GM19025 (cell line): ENCODE measurements around the gene PPP3CA.

Source experiments
- ATAC-seq: cut with Tn5 transposase; IDR thresholded peaks from one replicate; pipeline ENCODE4 v1.9.1; 2021; ENCODE audit warnings: mild to moderate bottlenecking, low read depth, moderate library complexity; ENCODE audit not compliant: unreplicated experiment

PPP3CA gene

GRCh38 chr4:101218894-101219293 is 128.4 kb downstream of the PPP3CA start:
- no peak for ATAC-seq

- ATAC-seq, result no peak
Measured at GRCh38 chr4:101218346-101218745, 129.0 kb downstream of the PPP3CA start.

GRCh38 chr4:101217353-101218031 is 129.8 kb downstream of the PPP3CA start:
- ATAC-seq, result no peak

- ATAC-seq, result no peak
Measured at GRCh38 chr4:101211146-101211553, 136.2 kb downstream of the PPP3CA start.

GRCh38 chr4:101210331-101210730 is 137.0 kb downstream of the PPP3CA start:
- no peak for ATAC-seq

GRCh38 chr4:101208171-101208570 is 139.2 kb downstream of the PPP3CA start:
- ATAC-seq, result no peak

- no peak for ATAC-seq
Measured at GRCh38 chr4:101205916-101206315, 141.4 kb downstream of the PPP3CA start.

GRCh38 chr4:101201421-101201820 is 145.9 kb downstream of the PPP3CA start:
- no peak for ATAC-seq

GRCh38 chr4:101200561-101200960 is 146.8 kb downstream of the PPP3CA start:
- no peak for ATAC-seq

GRCh38 chr4:101199507-101200285 is 147.6 kb downstream of the PPP3CA start:
- no peak for ATAC-seq

- ATAC-seq, result no peak
Measured at GRCh38 chr4:101198682-101199339, 148.5 kb downstream of the PPP3CA start.

- ATAC-seq, result no peak
Measured at GRCh38 chr4:101197350-101197749, 150.0 kb downstream of the PPP3CA start.

GRCh38 chr4:101192244-101192643 is 155.1 kb downstream of the PPP3CA start:
- peak; percentile 59 for ATAC-seq

- no peak for ATAC-seq
Measured at GRCh38 chr4:101191302-101192098, 155.8 kb downstream of the PPP3CA start.

- no peak for ATAC-seq
Measured at GRCh38 chr4:101190751-101191150, 156.6 kb downstream of the PPP3CA start.

- no peak for ATAC-seq
Measured at GRCh38 chr4:101188906-101189305, 158.4 kb downstream of the PPP3CA start.

GRCh38 chr4:101187841-101188240 is 159.5 kb downstream of the PPP3CA start:
- ATAC-seq, result no peak

GRCh38 chr4:101186567-101187184 is 160.7 kb downstream of the PPP3CA start:
- ATAC-seq, result no peak

- no peak for ATAC-seq
Measured at GRCh38 chr4:101184668-101185067, 162.7 kb downstream of the PPP3CA start.

- no peak for ATAC-seq
Measured at GRCh38 chr4:101183666-101184373, 163.5 kb downstream of the PPP3CA start.
